Measurements from ENCODE around the gene ENPP3. TPM values are rescaled to one million over a fixed set of nuclear protein-coding genes. Genes with fewer than 3 reads are reported as not detected.
"Not testable (repeated sequence)": the region's sequence is repeated elsewhere in the genome, so short reads cannot be mapped to it uniquely, and the experiment has no call there.

ENPP3 gene
- total RNA-seq, 1 donor from 2014 or later = 0.40 TPM

DNA sequence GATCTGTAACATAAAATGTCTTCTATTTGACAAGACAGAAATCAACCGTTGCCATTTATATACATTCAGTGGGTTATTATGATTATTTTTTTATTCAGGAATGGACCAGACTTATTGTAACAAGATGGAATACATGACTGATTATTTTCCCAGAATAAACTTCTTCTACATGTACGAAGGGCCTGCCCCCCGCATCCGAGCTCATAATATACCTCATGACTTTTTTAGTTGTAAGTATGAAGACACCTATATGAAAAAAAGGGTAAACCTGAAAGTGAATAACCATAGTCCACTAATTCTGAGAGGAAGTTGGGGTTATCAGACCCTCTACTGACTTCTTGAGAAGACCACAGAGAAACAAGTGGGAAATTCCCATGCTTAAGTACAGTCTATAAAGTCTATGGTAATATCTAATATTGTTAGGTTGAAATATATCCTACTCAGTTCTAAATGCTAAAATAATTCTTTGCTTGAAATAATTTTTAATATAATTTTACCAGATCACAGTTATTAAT is 48.2 kb downstream of the ENPP3 start:
- no peak for DNase-seq (ENCODE audit: low read depth in 2 of 2)

- no peak for DNase-seq (ENCODE audit: low read depth in 2 of 2)
Observed at GRCh38 chr6:131687022-131687421, 49.9 kb downstream of the ENPP3 start.

- DNase-seq (ENCODE audit: low read depth in 2 of 2) = no peak
Observed at GRCh38 chr6:131688286-131688685, 51.2 kb downstream of the ENPP3 start.

DNA sequence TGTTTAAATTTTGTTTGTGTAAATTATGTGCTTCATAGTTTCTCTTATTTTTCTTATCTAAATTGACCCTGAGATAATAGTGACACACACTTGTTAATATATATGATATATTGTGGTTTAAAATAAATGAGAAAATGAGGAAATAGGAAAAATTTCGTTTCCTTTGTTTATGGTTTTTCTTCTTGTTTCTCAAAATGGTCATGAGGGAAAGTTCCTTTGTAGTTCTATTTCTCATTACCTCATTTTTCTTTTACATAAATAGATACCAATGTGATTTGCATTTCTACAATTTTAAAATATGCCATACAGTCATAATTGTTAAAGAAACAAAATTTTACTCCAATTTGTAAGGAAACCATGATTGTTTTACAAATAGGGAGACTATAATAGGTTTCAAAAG is 54.9 kb downstream of the ENPP3 start:
- no peak for DNase-seq (ENCODE audit: low read depth in 2 of 2)

DNA sequence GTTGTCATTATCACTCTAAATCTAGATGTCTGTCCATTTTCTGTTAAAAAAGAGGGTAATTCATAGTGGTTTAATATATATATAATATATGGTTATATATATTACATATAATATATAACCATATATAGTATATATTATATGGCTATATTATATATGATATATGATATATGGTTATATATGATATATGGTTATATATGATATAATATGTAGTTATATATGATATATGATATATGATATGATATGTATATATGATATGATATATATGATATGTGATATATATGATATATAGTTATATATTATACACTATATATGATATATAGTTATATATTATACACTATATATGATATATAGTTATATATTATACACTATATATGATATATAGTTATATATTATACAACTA is 55.5 kb downstream of the ENPP3 start:
- no peak for DNase-seq (ENCODE audit: low read depth in 2 of 2)

DNA sequence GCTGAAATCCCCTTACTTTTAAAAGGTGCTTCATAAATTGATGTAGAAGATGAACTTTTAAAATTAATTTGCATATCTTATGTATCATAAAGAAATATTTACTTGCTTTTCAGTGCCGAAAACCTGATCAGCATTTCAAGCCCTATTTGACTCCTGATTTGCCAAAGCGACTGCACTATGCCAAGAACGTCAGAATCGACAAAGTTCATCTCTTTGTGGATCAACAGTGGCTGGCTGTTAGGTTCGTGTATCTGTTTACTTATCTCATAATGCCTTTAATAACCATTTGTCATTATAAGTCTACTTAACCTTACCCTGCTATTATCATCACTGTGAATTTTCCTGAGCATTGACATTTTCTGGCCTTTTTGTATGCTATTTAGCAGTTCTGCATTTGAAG is 56.3 kb downstream of the ENPP3 start:
- no peak for DNase-seq (ENCODE audit: low read depth in 2 of 2)

DNA sequence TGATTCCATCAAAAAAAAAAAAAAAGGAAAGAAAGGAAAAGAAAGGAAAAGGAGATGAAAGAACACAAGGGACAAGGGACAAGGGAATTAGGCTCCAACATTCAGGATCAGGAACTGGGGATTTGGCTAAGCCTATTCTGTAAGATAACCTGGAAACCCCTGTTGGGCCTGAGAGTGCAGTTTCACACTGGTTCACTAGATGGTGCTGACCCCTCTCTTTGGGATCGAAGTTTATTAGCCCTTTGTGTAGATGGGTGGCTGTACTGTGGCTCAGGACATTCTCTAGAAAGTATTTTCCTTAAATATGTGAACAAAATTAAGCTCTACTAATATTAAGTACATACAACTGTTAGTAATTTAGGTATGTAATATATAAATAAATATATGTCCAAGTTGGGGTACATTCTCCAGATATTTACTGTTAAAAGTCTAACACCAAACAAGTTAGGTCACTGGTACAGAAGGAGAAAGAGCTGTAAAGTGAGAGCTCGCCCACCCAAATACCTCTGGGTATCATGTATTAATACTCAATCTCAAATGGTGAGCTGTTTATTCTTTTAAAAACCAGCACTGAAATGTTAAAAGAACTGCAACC is 57.8 kb downstream of the ENPP3 start:
- peak; percentile 70 to 78 for DNase-seq (ENCODE audit: low read depth in 2 of 2)

DNA sequence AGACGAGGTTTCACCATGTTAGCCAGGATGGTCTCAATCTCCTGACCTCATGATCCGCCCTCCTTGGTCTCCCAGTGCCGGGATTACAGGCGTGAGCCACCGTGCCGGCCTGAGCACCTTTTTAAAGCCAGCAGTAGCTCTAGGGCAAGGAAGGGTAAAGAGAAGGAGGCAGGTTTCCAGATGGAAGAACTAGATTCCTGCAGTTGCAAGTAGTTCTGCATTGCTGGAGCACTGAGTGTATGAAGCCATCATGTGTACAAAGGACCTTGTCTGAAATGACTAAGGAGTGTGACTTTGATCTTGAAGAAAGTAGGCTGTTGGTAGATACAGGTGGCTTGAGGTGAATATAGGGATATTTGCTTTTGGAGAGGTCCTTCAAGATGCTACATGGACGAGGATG is 59.9 kb downstream of the ENPP3 start:
- DNase-seq (ENCODE audit: low read depth in 2 of 2) = no peak

DNA sequence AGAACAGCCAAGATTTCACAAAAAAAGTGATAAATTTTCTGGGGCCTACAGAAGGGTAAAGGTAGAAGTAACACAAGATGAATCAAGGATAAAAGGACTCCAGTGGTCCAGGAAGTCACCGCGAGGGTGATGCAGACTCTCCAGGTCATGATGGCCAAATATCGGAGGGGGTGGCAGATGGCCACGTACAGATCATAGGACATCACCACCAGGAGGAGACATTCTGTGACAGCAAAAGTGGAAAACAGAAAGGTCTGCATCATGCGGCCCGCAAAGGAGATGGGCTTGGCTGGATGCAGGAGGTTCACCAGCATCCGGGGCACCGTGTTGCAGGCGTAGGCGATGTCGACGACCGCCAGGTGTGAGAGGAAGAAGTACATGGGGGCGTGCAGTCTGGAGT is 63.7 kb downstream of the ENPP3 start:
- DNase-seq (ENCODE audit: low read depth in 2 of 2) = not testable (repeated sequence)

- DNase-seq (ENCODE audit: low read depth in 2 of 2) = not testable (repeated sequence)
Observed at GRCh38 chr6:131703905-131704304, 66.8 kb downstream of the ENPP3 start.

GRCh38 chr6:131710917-131711316 is 73.8 kb downstream of the ENPP3 start, which contains the start of gene CTAGE9:
TSS of gene CTAGE9 (minus strand) at chr6:131711017. CDS start at chr6:131711017, 0 bp downstream.
- DNase-seq (ENCODE audit: low read depth in 2 of 2) = not testable (repeated sequence)

- DNase-seq (ENCODE audit: low read depth in 2 of 2) = not testable (repeated sequence)
Observed at GRCh38 chr6:131715567-131715966, 78.5 kb downstream of the ENPP3 start.

- DNase-seq (ENCODE audit: low read depth in 2 of 2) = no peak
Observed at GRCh38 chr6:131717836-131718542, 80.9 kb downstream of the ENPP3 start.

- no peak for DNase-seq (ENCODE audit: low read depth in 2 of 2)
Observed at GRCh38 chr6:131721161-131721560, 84.1 kb downstream of the ENPP3 start.

DNA sequence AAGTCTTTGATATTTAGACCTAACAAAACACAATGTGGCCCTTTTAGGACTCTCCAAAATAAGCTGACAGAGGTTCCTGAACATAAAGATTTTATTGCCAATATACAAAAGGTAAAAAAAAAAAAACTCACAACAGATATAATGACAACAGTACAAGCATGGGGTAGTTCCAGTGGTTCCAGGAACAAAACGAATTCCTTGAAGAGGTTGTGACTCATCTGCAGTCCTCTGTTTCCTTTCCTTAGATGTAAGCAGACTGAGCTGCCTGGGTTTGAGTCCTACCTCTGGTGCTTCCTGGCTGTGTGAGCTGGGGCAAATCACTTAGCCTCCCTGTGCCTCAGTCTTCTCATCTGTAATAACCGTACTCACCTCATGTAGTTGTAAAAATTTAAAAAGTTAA is 87.0 kb downstream of the ENPP3 start:
- no peak for DNase-seq (ENCODE audit: low read depth in 2 of 2)

- no peak for DNase-seq (ENCODE audit: low read depth in 2 of 2)
Observed at GRCh38 chr6:131727467-131727866, 90.4 kb downstream of the ENPP3 start.

- no peak for DNase-seq (ENCODE audit: low read depth in 2 of 2)
Observed at GRCh38 chr6:131727868-131728267, 90.8 kb downstream of the ENPP3 start.

- no peak for DNase-seq (ENCODE audit: low read depth in 2 of 2)
Observed at GRCh38 chr6:131728296-131728939, 91.3 kb downstream of the ENPP3 start.

- no peak for DNase-seq (ENCODE audit: low read depth in 2 of 2)
Observed at GRCh38 chr6:131729550-131729949, 92.4 kb downstream of the ENPP3 start.

GRCh38 chr6:131730264-131730663 is 93.2 kb downstream of the ENPP3 start:
- DNase-seq (ENCODE audit: low read depth in 2 of 2) = no peak

DNA sequence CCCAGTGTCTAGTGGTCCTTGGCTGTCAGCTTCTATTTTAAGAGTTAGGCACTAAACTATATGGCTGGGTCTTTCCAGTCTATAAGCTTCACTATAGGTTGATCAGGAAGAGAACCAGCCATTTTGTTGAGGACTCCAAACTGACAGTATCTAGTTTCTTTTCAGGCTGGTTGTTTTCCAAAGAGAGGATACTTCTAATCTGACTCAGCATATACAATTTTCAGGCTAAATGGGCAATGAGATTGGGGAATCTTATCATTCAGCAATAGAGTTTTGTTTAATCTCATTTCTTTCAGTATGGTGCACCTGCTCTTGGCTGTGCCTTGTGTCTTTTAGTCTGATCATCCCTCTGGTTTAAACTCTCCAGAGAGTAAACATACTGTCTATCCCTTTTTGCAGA is 94.1 kb downstream of the ENPP3 start:
- DNase-seq (ENCODE audit: low read depth in 2 of 2) = no peak

GRCh38 chr6:131733376-131734016 is 96.4 kb downstream of the ENPP3 start:
- DNase-seq (ENCODE audit: low read depth in 2 of 2) = peak in 1 of 2 donors; percentile 40

Measured in lung microvascular endothelial cell (primary cell).